DND-41 (cell line): ENCODE measurements around the gene PRRT1B.

Experiments used
- CTCF ChIP-seq: IDR thresholded peaks from 2 replicates; pipeline ENCODE4 v1.5.1; 2012; ENCODE audit warnings: borderline replicate concordance, low read length, moderate library complexity, mild to moderate bottlenecking; ENCODE audit not compliant: poor library complexity, severe bottlenecking; ENCODE audit errors: extremely low read depth
- EZH2 ChIP-seq: IDR thresholded peaks from 3 replicates; pipeline ENCODE4 v1.6.1; 2012; ENCODE audit warnings: borderline replicate concordance, low read depth, mild to moderate bottlenecking, moderate library complexity, low read length, inconsistent platforms; ENCODE audit not compliant: severe bottlenecking

- TF ChIP-seq CTCF (no peak), EZH2 (no peak)
Observed at GRCh38 chr9:131530920-131531832, 14.1 kb upstream of the PRRT1B start, which contains the start of gene UCK1.
